Fibroblast of skin of right biceps (primary cell): ENCODE measurements around the gene MRPL53.
"Not testable (repeated sequence)": the region's sequence is repeated elsewhere in the genome, so short reads cannot be mapped to it uniquely, and the experiment has no call there.

Source experiments
- DNase-seq: peaks from one replicate; pipeline ENCODE4 v3.0.0-alpha.2; 2013

MRPL53 gene

GRCh38 chr2:74502147-74502719 lies 29.8 kb upstream of the MRPL53 start:
- no peak for DNase-seq

- DNase-seq: no peak
Observed at GRCh38 chr2:74501335-74502071, 29.0 kb upstream of the MRPL53 start.

- DNase-seq: no peak
Observed at GRCh38 chr2:74500578-74500946, 28.1 kb upstream of the MRPL53 start.

GRCh38 chr2:74499940-74500577 lies 27.6 kb upstream of the MRPL53 start:
- DNase-seq: no peak

- no peak for DNase-seq
Observed at GRCh38 chr2:74499267-74499939, 26.9 kb upstream of the MRPL53 start, which contains the start of gene LBX2. TSS of gene LBX2 (minus strand) at chr2:74499603. CDS start at chr2:74499537, 66 bp downstream.

GRCh38 chr2:74498500-74499266 lies 26.2 kb upstream of the MRPL53 start:
- no peak for DNase-seq

- DNase-seq: no peak
Observed at GRCh38 chr2:74497777-74498499, 25.5 kb upstream of the MRPL53 start.

- DNase-seq: no peak
Observed at GRCh38 chr2:74496997-74497776, 24.7 kb upstream of the MRPL53 start.

- DNase-seq: no peak
Observed at GRCh38 chr2:74495440-74495839, 23.0 kb upstream of the MRPL53 start.

- DNase-seq: no peak
Observed at GRCh38 chr2:74493546-74493945, 21.1 kb upstream of the MRPL53 start.

GRCh38 chr2:74491648-74492544 lies 19.4 kb upstream of the MRPL53 start:
- no peak for DNase-seq

GRCh38 chr2:74489906-74490305 lies 17.4 kb upstream of the MRPL53 start:
- no peak for DNase-seq

- no peak for DNase-seq
Observed at GRCh38 chr2:74488643-74489481, 16.4 kb upstream of the MRPL53 start.

GRCh38 chr2:74486141-74486540 lies 13.7 kb upstream of the MRPL53 start:
- DNase-seq: no peak

GRCh38 chr2:74483675-74484164 lies 11.2 kb upstream of the MRPL53 start:
- DNase-seq: not testable (repeated sequence)

- peak; percentile 95 for DNase-seq
Observed at GRCh38 chr2:74482801-74483674, 10.6 kb upstream of the MRPL53 start, which contains the start of the genes CCDC142 and TTC31. TSS of gene CCDC142 (minus strand) at chr2:74482998. CDS start at chr2:74482837, 161 bp downstream. TSS of gene TTC31 (plus strand) at chr2:74483081. CDS start at chr2:74483096, 15 bp downstream.

GRCh38 chr2:74481961-74482800 lies 9.7 kb upstream of the MRPL53 start:
- no peak for DNase-seq
